Endothelial cell (in vitro differentiated cells): Measurements from ENCODE around the gene FILIP1. TPM values are rescaled to one million over a fixed set of nuclear protein-coding genes. Genes with fewer than 3 reads are reported as not detected.
A peak's percentile ranks its signal among the peaks of the same experiment; 100 is the strongest.

Experiments
- DNase-seq: peaks from one replicate; pipeline ENCODE4 v3.0.0; 2021; ENCODE audit warnings: low spot score
- H3K27ac Mint-ChIP-seq: one replicate; pipeline ENCODE4 v1.8.0; 2021; ENCODE audit warnings: mixed read lengths, inconsistent platforms; ENCODE audit not compliant: unreplicated experiment
- H3K27me3 Mint-ChIP-seq: one replicate; pipeline ENCODE4 v1.8.0; 2021; ENCODE audit warnings: mild to moderate bottlenecking, moderate library complexity, mixed read lengths, inconsistent platforms; ENCODE audit not compliant: unreplicated experiment
- H3K36me3 Mint-ChIP-seq: one replicate; pipeline ENCODE4 v1.8.0; 2021; ENCODE audit warnings: mild to moderate bottlenecking, low read depth, mixed read lengths, inconsistent platforms; ENCODE audit not compliant: unreplicated experiment
- H3K4me1 Mint-ChIP-seq: one replicate; pipeline ENCODE4 v1.8.0; 2021; ENCODE audit warnings: mild to moderate bottlenecking, mixed read lengths, inconsistent platforms; ENCODE audit not compliant: unreplicated experiment
- H3K4me3 Mint-ChIP-seq: one replicate; pipeline ENCODE4 v1.8.0; 2021; ENCODE audit warnings: mild to moderate bottlenecking, mixed read lengths, inconsistent platforms; ENCODE audit not compliant: unreplicated experiment
- H3K9me3 Mint-ChIP-seq: one replicate; pipeline ENCODE4 v1.8.0; 2021; ENCODE audit warnings: mixed read lengths, inconsistent platforms; ENCODE audit not compliant: unreplicated experiment
- CTCF ChIP-seq: fragments of 200-600 bp; sonication (generic); IDR thresholded peaks from one replicate; pipeline ENCODE4 v1.5.0; 2021; ENCODE audit warnings: antibody characterized with exemption; ENCODE audit not compliant: unreplicated experiment
- total RNA-seq: library from RNA; stranded (reverse); fragmentation: NEBNext Ultra II Directional; extraction: Animal tissue kit (Norgen Biotek cat#: 25700); gene quantifications from one replicate; pipeline ENCODE4 v1.2.1, GENCODE V29; 2021; ENCODE audit not compliant: unreplicated experiment

FILIP1 gene
- total RNA-seq, 1 donor from 2014 or later: 32.0 TPM

GRCh38 chr6:75363304-75363703 is 130.3 kb downstream of the FILIP1 start:
- no peaks in the 10 kb centered on the region for H3K9me3 Mint-ChIP-seq
- H3K36me3 Mint-ChIP-seq: peaks cover 17% of the 10 kb centered on the region
- no peak overlapping the region for H3K4me3 Mint-ChIP-seq
- DNase-seq: no peak
- H3K27me3 Mint-ChIP-seq: no peaks in the 10 kb centered on the region
- H3K27ac Mint-ChIP-seq: no peak overlapping the region
- peaks cover 2% of the 10 kb centered on the region for H3K4me1 Mint-ChIP-seq
- TF ChIP-seq CTCF: no peak

DNA sequence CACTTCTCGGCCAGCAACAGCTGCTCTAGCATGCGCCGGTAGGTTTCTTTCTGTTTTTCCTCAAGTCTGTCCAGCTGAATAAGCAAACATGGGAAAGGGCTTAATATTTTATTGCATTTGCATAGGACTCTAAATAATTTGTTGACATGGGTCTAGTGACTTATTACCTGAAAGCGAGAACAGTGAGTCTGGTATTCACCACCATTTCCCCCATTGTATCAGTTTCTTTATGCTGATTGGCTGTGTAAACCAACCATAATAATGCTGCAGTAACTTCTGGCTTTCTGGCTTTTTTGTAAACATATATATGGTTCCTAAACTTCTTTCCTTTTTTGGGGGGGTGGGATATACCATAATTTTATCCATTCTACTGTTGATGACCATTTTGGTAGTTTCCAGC is 140.0 kb downstream of the FILIP1 start:
- peaks cover 26% of the 10 kb centered on the region for H3K36me3 Mint-ChIP-seq
- H3K4me1 Mint-ChIP-seq: peaks cover 5% of the 10 kb centered on the region
- H3K27me3 Mint-ChIP-seq: peaks cover 3% of the 10 kb centered on the region
- H3K9me3 Mint-ChIP-seq: no peaks in the 10 kb centered on the region
- H3K4me3 Mint-ChIP-seq: peak overlapping the region; percentile 62
- no peak overlapping the region for H3K27ac Mint-ChIP-seq
- DNase-seq: no peak
- no peak for TF ChIP-seq CTCF

DNA sequence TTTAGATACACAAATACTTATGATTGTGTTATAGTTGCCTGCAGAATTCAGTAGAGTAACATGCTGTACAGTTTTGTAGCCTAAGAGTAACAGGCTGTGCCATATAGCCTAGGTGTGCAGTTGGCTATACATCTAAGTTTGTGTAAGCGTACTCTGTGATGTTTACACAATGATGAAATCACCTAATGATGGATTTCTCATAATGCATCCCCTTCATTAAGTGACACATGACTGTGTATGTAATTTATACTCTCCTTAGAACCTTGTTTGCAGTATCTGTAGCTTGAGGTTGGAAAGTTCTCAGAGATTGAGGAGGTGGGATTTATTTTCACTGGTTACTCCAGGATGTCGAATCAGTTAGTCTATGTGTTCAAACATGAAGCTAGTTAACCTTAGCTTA is 142.0 kb downstream of the FILIP1 start:
- Mint-ChIP-seq H3K4me1 (peaks cover 9% of the 10 kb centered on the region), H3K4me3 (no peak overlapping the region), H3K36me3 (peaks cover 16% of the 10 kb centered on the region), H3K27me3 (peaks cover 3% of the 10 kb centered on the region), H3K9me3 (no peaks in the 10 kb centered on the region), H3K27ac (no peak overlapping the region)
- no peak for TF ChIP-seq CTCF
- no peak for DNase-seq

DNA sequence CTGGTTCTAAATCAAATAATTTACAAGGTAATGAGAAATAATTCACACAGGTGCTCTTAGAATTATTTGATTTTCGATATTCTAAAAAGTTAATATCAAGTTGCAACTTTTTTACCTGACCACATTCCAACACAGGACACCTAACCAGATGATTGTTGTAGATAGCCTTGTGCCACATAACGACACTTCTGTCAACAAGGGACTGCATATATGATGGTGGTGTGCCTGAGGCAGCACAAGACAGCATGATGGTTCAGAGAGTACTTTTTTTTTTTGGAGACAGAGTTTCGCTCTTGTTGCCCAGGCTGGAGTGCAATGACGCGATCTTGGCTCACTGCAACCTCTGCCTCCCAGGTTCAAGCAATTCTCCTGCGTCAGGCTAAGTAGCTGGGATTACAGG is 142.8 kb downstream of the FILIP1 start:
- no peak overlapping the region for H3K4me3 Mint-ChIP-seq
- peaks cover 9% of the 10 kb centered on the region for H3K4me1 Mint-ChIP-seq
- H3K9me3 Mint-ChIP-seq: no peaks in the 10 kb centered on the region
- peaks cover 15% of the 10 kb centered on the region for H3K36me3 Mint-ChIP-seq
- peaks cover 4% of the 10 kb centered on the region for H3K27me3 Mint-ChIP-seq
- DNase-seq: no peak
- TF ChIP-seq CTCF: no peak
- no peak overlapping the region for H3K27ac Mint-ChIP-seq

GRCh38 chr6:75350156-75350555 is 143.4 kb downstream of the FILIP1 start:
- no peak overlapping the region for H3K27ac Mint-ChIP-seq
- DNase-seq: no peak
- peaks cover 4% of the 10 kb centered on the region for H3K27me3 Mint-ChIP-seq
- no peak overlapping the region for H3K4me3 Mint-ChIP-seq
- H3K4me1 Mint-ChIP-seq: peaks cover 9% of the 10 kb centered on the region
- H3K36me3 Mint-ChIP-seq: peaks cover 13% of the 10 kb centered on the region
- no peaks in the 10 kb centered on the region for H3K9me3 Mint-ChIP-seq
- TF ChIP-seq CTCF: no peak
